GM23338 (cell line): ENCODE data around the gene ACO2. TPM values are rescaled to one million over a fixed set of nuclear protein-coding genes. Genes with fewer than 3 reads are reported as not detected.

Experiments used
- CREB1 ChIP-seq: fragments of 250-450 bp; sonication (Bioruptor Pico); IDR thresholded peaks from 2 replicates; pipeline ENCODE4 v1.5.0; 2020; ENCODE audit warnings: low read depth, mild to moderate bottlenecking, moderate library complexity
- EZH2 ChIP-seq: fragments of 200-600 bp; sonication (generic); IDR thresholded peaks from one replicate; pipeline ENCODE4 v1.8.0; 2017; ENCODE audit warnings: antibody characterized with exemption, mild to moderate bottlenecking, low read depth; ENCODE audit not compliant: unreplicated experiment
- EZH2phosphoT487 ChIP-seq: fragments of 200-600 bp; sonication (generic); IDR thresholded peaks from one replicate; pipeline ENCODE4 v1.8.1; 2018; ENCODE audit warnings: antibody characterized with exemption; ENCODE audit not compliant: unreplicated experiment
- NANOG ChIP-seq: IDR thresholded peaks from 2 replicates; pipeline ENCODE4 v1.6.1; 2016; ENCODE audit warnings: antibody characterized with exemption, borderline replicate concordance
- POLR2AphosphoS5 ChIP-seq: IDR thresholded peaks from 2 replicates; pipeline ENCODE4 v1.6.1; 2016; ENCODE audit warnings: antibody characterized with exemption, low read depth
- STAT1 ChIP-seq: IDR thresholded peaks from one replicate; pipeline ENCODE4 v1.6.1; 2016; ENCODE audit warnings: antibody characterized with exemption; ENCODE audit not compliant: unreplicated experiment
- ZNF114 ChIP-seq: fragments of 250-450 bp; sonication (Bioruptor Pico); IDR thresholded peaks from 2 replicates; pipeline ENCODE4 v1.5.0; 2020; ENCODE audit warnings: mild to moderate bottlenecking, moderate library complexity
- ZNF331 ChIP-seq: fragments of 250-450 bp; sonication (Bioruptor Pico); IDR thresholded peaks from 2 replicates; pipeline ENCODE4 v1.5.0; 2020; ENCODE audit warnings: low read depth, mild to moderate bottlenecking, moderate library complexity
- polyA plus RNA-seq: library from polyadenylated mRNA; unstranded; fragments of >200 nt; fragmentation: Nextera tagmentation; extraction: Ambion mirVana; gene quantifications from 2 replicates; pipeline ENCODE4 v1.2.1, GENCODE V29; 2016
- total RNA-seq: library from RNA; depleted of rRNA; stranded (reverse); fragments of >200 nt; shearing (Covaris generic); gene quantifications from 2 replicates; pipeline ENCODE4 v1.2.3, GENCODE V29; 2014
- TF ChIP-seq, protein P1 (sequence below): fragments of 250-450 bp; sonication (Bioruptor Pico); IDR thresholded peaks from 2 replicates; pipeline ENCODE4 v1.5.0; 2020; ENCODE audit warnings: mild to moderate bottlenecking, moderate library complexity
- TF ChIP-seq, protein P2 (sequence below): IDR thresholded peaks from 2 replicates; pipeline ENCODE4 v1.6.1; 2016; ENCODE audit warnings: antibody characterized with exemption

The ACO2 gene
- total and polyA plus RNA-seq, 2 experiments from 2014 or later = 36.2 to 79.7 TPM

- TF ChIP-seq, protein P1, sequence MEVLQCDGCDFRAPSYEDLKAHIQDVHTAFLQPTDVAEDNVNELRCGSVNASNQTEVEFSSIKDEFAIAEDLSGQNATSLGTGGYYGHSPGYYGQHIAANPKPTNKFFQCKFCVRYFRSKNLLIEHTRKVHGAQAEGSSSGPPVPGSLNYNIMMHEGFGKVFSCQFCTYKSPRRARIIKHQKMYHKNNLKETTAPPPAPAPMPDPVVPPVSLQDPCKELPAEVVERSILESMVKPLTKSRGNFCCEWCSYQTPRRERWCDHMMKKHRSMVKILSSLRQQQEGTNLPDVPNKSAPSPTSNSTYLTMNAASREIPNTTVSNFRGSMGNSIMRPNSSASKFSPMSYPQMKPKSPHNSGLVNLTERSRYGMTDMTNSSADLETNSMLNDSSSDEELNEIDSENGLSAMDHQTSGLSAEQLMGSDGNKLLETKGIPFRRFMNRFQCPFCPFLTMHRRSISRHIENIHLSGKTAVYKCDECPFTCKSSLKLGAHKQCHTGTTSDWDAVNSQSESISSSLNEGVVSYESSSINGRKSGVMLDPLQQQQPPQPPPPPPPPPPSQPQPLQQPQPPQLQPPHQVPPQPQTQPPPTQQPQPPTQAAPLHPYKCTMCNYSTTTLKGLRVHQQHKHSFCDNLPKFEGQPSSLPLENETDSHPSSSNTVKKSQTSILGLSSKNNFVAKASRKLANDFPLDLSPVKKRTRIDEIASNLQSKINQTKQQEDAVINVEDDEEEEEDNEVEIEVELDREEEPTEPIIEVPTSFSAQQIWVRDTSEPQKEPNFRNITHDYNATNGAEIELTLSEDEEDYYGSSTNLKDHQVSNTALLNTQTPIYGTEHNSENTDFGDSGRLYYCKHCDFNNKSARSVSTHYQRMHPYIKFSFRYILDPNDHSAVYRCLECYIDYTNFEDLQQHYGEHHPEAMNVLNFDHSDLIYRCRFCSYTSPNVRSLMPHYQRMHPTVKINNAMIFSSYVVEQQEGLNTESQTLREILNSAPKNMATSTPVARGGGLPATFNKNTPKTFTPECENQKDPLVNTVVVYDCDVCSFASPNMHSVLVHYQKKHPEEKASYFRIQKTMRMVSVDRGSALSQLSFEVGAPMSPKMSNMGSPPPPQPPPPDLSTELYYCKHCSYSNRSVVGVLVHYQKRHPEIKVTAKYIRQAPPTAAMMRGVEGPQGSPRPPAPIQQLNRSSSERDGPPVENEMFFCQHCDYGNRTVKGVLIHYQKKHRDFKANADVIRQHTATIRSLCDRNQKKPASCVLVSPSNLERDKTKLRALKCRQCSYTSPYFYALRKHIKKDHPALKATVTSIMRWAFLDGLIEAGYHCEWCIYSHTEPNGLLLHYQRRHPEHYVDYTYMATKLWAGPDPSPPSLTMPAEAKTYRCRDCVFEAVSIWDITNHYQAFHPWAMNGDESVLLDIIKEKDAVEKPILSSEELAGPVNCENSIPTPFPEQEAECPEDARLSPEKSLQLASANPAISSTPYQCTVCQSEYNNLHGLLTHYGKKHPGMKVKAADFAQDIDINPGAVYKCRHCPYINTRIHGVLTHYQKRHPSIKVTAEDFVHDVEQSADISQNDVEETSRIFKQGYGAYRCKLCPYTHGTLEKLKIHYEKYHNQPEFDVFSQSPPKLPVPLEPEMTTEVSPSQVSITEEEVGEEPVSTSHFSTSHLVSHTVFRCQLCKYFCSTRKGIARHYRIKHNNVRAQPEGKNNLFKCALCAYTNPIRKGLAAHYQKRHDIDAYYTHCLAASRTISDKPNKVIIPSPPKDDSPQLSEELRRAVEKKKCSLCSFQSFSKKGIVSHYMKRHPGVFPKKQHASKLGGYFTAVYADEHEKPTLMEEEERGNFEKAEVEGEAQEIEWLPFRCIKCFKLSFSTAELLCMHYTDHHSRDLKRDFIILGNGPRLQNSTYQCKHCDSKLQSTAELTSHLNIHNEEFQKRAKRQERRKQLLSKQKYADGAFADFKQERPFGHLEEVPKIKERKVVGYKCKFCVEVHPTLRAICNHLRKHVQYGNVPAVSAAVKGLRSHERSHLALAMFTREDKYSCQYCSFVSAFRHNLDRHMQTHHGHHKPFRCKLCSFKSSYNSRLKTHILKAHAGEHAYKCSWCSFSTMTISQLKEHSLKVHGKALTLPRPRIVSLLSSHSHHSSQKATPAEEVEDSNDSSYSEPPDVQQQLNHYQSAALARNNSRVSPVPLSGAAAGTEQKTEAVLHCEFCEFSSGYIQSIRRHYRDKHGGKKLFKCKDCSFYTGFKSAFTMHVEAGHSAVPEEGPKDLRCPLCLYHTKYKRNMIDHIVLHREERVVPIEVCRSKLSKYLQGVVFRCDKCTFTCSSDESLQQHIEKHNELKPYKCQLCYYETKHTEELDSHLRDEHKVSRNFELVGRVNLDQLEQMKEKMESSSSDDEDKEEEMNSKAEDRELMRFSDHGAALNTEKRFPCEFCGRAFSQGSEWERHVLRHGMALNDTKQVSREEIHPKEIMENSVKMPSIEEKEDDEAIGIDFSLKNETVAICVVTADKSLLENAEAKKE (CRISPR knock-in tag) = no peak
- TF ChIP-seq EZH2 (no peak), EZH2phosphoT487 (no peak), ZNF114 (CRISPR knock-in tag) (no peak), ZNF331 (no peak), POLR2AphosphoS5 (no peak), CREB1 (CRISPR knock-in tag) (no peak), NANOG (no peak), STAT1 (no peak)
- TF ChIP-seq, protein P2, sequence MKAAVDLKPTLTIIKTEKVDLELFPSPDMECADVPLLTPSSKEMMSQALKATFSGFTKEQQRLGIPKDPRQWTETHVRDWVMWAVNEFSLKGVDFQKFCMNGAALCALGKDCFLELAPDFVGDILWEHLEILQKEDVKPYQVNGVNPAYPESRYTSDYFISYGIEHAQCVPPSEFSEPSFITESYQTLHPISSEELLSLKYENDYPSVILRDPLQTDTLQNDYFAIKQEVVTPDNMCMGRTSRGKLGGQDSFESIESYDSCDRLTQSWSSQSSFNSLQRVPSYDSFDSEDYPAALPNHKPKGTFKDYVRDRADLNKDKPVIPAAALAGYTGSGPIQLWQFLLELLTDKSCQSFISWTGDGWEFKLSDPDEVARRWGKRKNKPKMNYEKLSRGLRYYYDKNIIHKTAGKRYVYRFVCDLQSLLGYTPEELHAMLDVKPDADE = no peak
Measured at GRCh38 chr22:41544671-41545476, 76.0 kb downstream of the ACO2 start (continued).
